Measurements from ENCODE around the gene GRIN2A. TPM values are rescaled to one million over a fixed set of nuclear protein-coding genes. Genes with fewer than 3 reads are reported as not detected.
"Not testable (repeated sequence)": the region's sequence is repeated elsewhere in the genome, so short reads cannot be mapped to it uniquely, and the experiment has no call there.

GRIN2A gene
- total RNA-seq, 1 donor: 3.4 TPM

- no peak overlapping the region for H3K4me3 ChIP-seq (ENCODE audit: low read depth, low read length)
- TF ChIP-seq CTCF (IDR thresholded peaks at IDR 0.05; ENCODE audit: insufficient read depth, low read length): no peak
- no peak for DNase-seq (ENCODE audit: low read depth)
Measured at GRCh38 chr16:9898124-9898523, 284.1 kb downstream of the GRIN2A start.

- DNase-seq (ENCODE audit: low read depth): no peak
- TF ChIP-seq CTCF (IDR thresholded peaks at IDR 0.05; ENCODE audit: insufficient read depth, low read length): no peak
- H3K4me3 ChIP-seq (ENCODE audit: low read depth, low read length): no peak overlapping the region
Measured at GRCh38 chr16:9895817-9896216, 286.4 kb downstream of the GRIN2A start.

- DNase-seq (ENCODE audit: low read depth): no peak
- no peak for TF ChIP-seq CTCF (IDR thresholded peaks at IDR 0.05; ENCODE audit: insufficient read depth, low read length)
- no peak overlapping the region for H3K4me3 ChIP-seq (ENCODE audit: low read depth, low read length)
Measured at GRCh38 chr16:9885876-9886275, 296.4 kb downstream of the GRIN2A start.

- TF ChIP-seq CTCF (IDR thresholded peaks at IDR 0.05; ENCODE audit: insufficient read depth, low read length): no peak
- H3K4me3 ChIP-seq (ENCODE audit: low read depth, low read length): no peak overlapping the region
- DNase-seq (ENCODE audit: low read depth): no peak
Measured at GRCh38 chr16:9885467-9885866, 296.8 kb downstream of the GRIN2A start.

- not testable (repeated sequence) for DNase-seq (ENCODE audit: low read depth); H3K4me3 ChIP-seq (ENCODE audit: low read depth, low read length)
Measured at GRCh38 chr16:9875981-9876380, 306.2 kb downstream of the GRIN2A start.

- no peak for TF ChIP-seq CTCF (IDR thresholded peaks at IDR 0.05; ENCODE audit: insufficient read depth, low read length)
- no peak for DNase-seq (ENCODE audit: low read depth)
- H3K4me3 ChIP-seq (ENCODE audit: low read depth, low read length): no peak overlapping the region
Measured at GRCh38 chr16:9874219-9874618, 308.0 kb downstream of the GRIN2A start.

GRCh38 chr16:9870962-9871361 is 311.3 kb downstream of the GRIN2A start:
- no peak for DNase-seq (ENCODE audit: low read depth)
- TF ChIP-seq CTCF (IDR thresholded peaks at IDR 0.05; ENCODE audit: insufficient read depth, low read length): no peak
- no peak overlapping the region for H3K4me3 ChIP-seq (ENCODE audit: low read depth, low read length)
